Activated CD4-positive, alpha-beta T cell treated with anti-CD3 and anti-CD28 coated beads, Interleukin-2, amount 50 U/mL, for 16 hours (primary cell): ENCODE data around the gene GARIN5B.

ENCODE experiments used
- DNase-seq: peaks from one replicate; pipeline ENCODE4 v3.0.0-alpha.2; 2020

The GARIN5B gene

GRCh38 chr19:55387736-55388497 is 24.9 kb upstream of the GARIN5B start:
- no peak for DNase-seq

DNA sequence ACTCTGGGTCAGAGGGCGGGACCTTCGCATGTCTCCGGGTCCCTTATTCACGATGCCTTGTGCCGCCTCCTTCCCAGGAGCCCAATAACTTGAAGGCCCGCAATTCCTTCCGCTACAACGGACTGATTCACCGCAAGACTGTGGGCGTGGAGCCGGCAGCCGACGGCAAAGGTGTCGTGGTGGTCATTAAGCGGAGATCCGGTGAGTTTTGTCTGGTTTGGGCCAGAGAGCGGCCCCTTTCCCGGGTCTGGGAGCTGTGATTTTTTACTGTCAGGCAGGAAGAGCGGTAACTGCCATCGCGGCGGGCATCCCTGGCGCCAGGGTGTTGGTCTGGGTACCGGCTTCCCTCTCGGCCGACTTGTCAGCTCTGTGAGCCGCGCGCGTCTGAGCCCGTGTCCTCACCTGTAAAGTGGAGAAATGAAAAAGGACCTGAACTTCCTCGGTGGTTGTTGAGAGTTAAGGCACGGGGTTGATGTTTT is 23.5 kb upstream of the GARIN5B start:
- DNase-seq: no peak

GRCh38 chr19:55385724-55386492 is 22.8 kb upstream of the GARIN5B start, which contains the start of gene RPL28:
Gene RPL28, plus strand, starts transcription at chr19:55385932. Its CDS starts 426 bp downstream, at chr19:55386358.
- DNase-seq: peak; percentile 99

DNA sequence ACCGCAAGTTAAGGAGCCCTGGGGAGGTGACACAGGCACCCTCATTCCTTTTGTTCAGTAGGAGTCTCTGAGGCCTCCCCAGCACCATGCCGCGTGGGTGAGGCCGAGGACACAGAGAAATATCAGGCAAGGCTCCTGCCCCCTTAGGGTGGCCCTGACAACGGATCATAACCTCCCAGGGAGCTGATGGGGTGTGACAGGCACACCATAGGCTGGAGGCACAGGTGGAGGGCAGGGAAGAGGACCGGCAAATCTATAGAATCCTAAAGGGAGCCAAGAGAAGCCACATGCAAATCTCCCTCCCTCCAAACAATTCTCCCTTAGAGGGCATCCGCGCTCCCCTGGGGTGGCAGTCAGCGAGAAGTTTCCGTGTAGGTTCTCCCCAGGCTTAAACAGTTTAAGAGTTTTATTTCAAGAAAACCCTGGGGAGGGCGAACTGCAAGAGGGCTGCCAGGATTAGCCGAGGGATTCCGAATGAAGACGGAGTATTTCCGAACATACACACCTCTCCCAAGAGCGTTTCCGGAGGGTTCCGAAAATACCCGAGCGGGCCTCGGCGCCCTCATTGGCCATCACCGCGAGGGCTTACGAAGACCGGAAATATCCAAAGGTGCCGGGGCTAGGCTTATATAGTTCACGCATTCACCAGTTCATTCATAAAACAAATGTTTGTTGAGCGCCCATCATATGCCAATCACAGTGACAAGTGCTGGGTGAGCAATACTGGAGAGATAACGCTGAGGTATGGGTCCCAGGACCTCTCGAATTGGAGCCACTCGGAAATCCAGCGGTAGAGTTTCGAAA is 22.1 kb upstream of the GARIN5B start:
- DNase-seq: peak; percentile 98

DNA sequence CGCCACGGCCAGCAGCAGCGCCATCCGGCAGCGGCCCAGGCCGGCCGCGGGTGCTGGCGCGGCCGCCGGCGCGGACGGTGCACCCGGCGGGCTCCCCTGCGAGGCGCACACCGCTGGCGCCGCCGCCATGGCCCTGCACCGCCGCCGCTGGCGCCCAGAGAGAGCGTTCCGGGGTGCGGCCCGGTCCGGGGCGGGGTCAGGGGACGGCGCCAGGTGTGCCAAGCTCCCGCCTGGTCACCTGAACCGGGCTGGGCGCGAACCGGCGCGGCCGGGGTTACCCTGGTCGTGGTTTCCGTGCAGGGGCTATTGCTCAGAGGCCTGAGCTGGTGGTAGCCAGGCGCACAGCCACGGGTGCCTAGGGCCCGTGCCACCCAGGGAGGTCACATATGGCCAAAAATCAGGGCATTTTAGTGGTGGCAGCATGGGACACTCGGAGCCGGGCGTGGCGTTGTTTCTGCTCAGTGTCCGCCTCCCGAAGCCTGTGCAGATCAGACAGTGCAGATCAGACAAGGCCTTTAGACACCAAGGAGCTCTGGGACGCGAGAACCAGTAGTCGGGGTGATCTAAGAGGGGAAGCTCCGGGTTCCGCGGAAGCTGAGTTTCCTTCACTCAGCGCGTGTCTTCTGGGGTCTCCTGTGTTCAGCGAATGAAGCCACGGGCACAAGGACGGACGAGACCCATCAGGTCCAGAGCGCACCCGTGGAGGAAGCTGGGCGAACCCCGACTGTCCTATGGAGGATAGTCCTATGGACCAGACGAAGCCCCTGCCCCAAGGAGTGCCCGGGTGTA is 21.3 kb upstream of the GARIN5B start, which contains the start of gene TMEM238:
Gene TMEM238, minus strand, starts transcription at position 162 of the 789 bp plus-strand sequence. Its CDS starts 33 bp downstream, at position 129.
- DNase-seq: peak; percentile 46

- DNase-seq: peak; percentile 62
These were observed 20.4 kb upstream of the GARIN5B start for GRCh38 chr19:55383279-55384130.

DNA sequence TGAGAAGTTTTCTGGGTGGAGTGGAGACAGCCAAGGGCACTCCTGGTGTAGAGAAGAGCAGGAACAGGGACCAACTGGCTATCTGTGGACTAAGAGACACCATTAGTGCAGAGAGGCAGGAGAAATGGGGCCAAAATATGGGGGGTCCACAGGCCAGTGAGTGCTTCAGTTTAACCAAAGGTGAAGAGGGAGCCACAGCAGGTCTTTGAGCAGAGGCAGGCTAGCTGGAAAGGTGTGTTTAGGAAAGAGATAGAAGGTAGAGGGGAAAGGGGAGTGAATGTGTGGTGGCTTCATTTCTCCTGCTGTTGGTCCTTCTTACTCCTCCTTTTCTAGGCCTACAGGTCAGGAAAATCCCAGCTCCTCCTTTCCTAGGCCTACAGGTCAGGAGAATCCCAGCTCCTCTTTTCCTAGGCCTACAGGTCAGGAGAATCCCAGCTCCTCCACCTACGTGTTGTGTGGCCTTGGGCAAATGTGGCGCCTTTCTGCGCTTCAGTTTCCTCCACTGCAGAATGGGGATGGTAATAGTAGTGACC is 19.5 kb upstream of the GARIN5B start:
- no peak for DNase-seq

DNA sequence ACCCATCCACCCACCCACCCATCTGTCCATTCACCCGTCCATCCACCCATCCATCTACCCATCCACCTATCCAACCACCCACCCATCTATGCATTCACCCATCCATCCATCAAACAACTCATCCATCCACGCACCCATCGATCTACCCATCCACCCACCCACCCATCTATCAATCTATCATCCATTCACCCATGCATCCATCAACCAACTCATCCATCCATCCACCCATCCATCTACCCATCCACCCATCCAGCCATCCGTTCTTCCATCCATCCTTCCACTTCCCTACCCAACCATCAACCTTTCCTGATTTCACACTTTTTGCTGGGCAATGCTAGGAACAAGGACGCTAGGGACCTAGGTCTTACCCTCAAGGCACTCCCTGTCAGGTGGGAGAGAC is 19.0 kb upstream of the GARIN5B start:
- no peak for DNase-seq

- DNase-seq: no peak
These were observed 16.1 kb upstream of the GARIN5B start for GRCh38 chr19:55379174-55379573.

DNA sequence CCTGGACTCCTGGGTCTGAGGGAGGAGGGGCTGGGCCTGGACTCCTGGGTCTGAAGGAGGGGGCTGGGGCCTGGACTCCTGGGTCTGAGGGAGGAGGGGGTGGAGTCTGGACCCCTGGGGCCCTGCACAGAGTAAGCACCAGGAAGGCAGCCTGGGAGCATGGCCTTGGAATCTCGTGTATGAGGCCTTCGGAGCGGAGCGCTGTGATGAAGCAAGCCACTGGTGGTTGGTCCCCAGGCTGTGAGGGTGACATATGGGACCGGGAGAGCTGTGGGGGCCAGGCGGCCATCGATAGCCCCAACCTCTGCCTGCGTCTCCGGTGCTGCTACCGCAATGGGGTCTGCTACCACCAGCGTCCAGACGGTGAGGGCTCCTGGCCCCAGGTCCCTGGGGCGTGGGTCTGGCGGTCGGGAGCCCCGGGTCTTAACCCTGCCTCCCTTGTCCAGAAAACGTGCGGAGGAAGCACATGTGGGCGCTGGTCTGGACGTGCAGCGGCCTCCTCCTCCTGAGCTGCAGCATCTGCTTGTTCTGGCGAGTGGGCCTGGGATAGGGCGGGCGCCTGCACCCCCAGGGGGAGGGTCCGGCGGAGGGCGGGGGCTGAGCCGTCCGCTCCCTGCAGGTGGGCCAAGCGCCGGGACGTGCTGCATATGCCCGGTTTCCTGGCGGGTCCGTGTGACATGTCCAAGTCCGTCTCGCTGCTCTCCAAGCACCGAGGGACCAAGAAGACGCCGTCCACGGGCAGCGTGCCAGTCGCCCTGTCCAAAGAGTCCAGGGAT is 14.5 kb upstream of the GARIN5B start:
- DNase-seq: no peak

- no peak for DNase-seq
These were observed 13.3 kb upstream of the GARIN5B start, which contains the start of gene TMEM190 for GRCh38 chr19:55376241-55376933. Gene TMEM190, plus strand, starts transcription at chr19:55376826. Its CDS starts 28 bp downstream, at chr19:55376854.

- no peak for DNase-seq
These were observed 11.1 kb upstream of the GARIN5B start for GRCh38 chr19:55373993-55374757.

GRCh38 chr19:55373306-55373992 is 10.4 kb upstream of the GARIN5B start:
- DNase-seq: no peak

DNA sequence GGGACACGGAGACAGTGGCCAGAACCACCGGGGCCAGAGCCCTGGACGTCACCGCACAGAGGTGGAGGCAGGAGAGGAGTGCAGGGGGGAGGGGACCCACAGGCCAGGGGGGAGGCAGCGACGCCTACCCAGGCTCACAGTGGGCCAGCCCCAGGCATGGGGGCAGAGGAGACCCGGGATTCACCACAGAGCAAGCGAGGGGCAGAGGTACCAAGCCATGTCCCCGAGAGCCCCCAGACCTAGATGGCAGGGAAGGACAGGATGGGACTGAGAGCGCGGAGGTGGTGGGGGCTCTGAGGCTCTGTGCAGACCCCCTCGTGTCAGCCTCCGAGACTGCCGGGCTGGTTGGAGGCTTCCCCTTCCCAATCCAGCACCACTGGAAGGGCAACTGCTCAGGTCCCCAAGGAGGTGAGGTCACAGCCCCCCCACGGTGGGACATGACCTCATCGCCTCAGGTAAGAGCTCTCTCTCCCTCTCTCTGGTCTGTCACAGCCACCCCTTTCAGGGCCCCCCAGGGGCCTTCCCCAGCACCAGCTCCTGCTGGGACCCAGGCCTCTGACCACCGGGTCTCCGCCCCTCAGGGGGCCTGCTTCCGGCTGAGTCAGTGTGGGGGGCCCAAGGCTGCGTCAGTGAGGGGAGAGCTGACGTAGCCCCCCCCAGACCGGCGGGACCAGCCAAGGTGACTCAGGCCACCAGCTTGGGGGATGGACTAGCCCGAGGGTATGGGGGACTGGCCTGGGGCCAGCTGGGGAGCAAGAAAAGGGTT is 9.4 kb upstream of the GARIN5B start:
- DNase-seq: no peak

DNA sequence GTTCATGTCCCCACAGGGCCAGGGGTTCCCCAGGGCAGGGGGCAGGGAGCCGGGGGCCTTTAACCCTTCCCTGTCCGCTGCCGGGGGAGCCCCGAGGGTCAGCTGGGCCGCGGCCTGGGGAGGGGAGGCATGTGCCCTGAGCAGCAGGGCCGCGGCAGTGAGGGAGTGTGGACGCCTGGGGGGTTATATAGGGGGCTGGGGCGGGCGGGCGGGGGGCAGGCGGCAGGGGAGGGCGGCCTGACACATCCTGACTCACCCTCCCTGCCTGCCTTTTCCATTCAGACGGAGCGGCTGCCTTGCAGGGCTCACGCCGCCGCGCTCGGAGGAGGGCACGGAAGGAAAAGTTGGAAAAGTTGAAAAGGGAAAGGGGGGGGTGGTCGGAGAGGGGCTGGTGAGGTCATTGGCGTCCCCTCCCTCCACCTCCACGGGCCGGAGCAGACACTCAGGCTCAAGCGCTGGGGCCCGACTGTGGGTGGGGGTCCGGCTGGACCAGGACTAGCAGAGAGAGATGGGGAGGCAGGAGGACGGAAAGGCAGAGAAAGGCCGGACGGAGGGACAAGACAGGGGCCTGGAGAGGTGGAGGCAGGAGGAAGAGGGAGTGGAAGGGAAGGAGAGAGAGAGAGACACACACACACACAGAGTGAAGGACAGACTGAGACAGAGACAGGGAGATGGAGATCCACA is 7.4 kb upstream of the GARIN5B start, which contains the start of gene IL11:
Gene IL11, minus strand, starts transcription at position 159 of the 684 bp plus-strand sequence. Its CDS starts 153 bp downstream, at position 6.
- DNase-seq: no peak

- DNase-seq: no peak
These were observed 6.7 kb upstream of the GARIN5B start for GRCh38 chr19:55369653-55370304.
